GM10266 (cell line): ENCODE data around the gene GGN.

Source experiments
- DNase-seq: peaks from one replicate; pipeline ENCODE4 v3.0.0; 2012; ENCODE audit errors: extremely low spot score
- TF ChIP-seq, protein P1 (sequence below): IDR thresholded peaks from 2 replicates; pipeline ENCODE4 v1.5.1; 2012; ENCODE audit warnings: mild to moderate bottlenecking, low read depth; ENCODE audit not compliant: control insufficient read depth, insufficient read depth; ENCODE audit errors: missing control alignments

The GGN gene

DNA sequence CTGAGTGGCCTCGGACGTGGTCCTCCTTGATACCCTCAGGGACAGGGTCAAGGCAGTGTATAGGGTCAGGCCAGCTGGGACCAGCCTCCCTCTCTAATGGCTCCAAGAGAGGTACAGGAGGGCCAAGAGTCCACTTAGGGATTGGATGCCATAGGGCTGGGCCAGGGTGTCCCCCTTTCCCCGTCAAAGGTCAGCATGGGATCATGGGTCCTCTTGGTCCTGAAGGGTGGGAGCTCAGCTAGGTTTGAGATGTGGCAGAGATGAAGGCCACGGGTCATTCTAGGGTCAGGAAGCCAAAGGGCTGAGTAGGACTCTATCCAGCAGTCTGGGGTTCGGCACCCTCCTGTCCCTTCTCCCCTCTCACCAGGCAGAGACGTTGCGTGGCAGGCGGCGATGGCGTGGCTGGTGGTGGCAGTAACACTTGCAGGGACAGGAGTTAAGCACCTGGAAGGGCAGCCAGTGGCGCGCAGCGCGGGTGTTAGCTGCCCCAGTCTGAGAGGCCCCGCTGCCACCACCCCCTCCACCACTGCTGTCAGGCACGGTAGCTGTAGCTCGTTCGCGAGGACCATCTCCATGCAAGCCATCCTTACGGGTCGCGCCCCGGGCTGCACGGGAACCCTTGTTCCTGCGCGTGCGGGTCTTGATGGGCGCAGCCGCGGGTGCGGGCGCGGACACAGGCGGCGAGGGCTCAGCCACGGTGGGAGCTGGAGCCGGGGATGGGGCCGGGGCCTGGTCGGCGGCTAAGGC lies 2.6 kb downstream of the GGN start:
- DNase-seq, result no peak
- TF ChIP-seq, protein P1, sequence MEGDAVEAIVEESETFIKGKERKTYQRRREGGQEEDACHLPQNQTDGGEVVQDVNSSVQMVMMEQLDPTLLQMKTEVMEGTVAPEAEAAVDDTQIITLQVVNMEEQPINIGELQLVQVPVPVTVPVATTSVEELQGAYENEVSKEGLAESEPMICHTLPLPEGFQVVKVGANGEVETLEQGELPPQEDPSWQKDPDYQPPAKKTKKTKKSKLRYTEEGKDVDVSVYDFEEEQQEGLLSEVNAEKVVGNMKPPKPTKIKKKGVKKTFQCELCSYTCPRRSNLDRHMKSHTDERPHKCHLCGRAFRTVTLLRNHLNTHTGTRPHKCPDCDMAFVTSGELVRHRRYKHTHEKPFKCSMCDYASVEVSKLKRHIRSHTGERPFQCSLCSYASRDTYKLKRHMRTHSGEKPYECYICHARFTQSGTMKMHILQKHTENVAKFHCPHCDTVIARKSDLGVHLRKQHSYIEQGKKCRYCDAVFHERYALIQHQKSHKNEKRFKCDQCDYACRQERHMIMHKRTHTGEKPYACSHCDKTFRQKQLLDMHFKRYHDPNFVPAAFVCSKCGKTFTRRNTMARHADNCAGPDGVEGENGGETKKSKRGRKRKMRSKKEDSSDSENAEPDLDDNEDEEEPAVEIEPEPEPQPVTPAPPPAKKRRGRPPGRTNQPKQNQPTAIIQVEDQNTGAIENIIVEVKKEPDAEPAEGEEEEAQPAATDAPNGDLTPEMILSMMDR, result no peak

DNA sequence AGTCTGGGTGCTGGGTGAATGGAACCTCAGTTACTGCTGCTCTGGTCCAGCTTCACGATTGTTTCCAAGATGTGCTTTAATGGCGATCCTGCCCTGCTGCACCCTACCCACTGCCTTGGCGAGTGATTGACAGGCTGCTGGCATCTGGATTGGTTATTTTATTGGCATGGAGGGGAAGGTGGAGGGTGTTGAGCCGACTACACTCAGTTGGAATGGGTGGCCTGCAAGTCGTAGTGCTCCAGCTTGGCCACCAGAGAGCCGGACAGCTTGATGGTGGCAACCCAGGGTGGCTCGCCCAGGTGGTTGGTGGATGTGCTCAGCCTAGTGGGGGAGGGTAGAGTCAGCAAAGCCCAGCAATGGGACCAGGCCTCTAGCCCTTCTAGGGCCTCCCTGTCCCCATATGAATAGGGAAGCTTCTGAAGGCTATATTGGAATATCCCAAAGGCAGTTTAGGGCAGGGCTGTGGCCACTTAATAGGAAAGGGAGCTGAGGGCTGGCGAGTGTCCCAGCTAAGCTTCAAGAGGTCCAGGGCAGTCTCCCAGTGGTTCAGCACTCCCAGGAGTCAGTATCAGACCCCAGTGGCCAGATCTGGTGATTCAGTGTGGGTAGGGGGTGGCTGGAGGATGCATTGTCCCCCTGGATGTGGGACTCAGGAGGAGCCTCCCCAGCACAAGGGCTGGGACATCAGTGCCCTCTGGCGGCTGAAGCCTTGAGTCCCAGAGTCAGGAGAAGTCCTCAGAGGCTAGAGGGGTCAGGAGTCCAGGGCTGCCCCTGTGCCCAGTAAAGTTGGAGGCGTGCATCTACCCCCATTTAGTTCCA lies 3.4 kb downstream of the GGN start:
- DNase-seq, result no peak
- TF ChIP-seq, protein P1, result peak; percentile 36

DNA sequence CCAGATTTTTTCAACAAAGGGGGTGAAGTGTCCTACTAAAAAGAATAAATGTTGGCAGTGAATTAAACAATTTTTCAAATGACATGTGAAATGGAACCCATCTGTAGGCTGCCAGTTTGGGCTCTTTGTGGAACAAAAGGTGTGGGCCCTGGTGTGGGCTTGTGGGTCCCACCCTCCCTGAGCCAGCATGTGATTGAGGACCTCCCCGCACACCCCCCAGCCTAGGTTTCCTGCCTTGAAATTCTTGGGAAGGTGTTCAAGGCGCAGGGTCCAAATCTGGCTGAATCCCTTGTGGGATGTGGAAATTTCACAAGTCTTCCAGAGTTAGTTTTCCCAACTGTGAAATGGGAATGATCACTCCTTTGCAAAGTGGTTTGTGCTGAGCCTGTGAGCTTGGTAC lies 4.1 kb downstream of the GGN start:
- DNase-seq, result no peak
- TF ChIP-seq, protein P1, result no peak

DNA sequence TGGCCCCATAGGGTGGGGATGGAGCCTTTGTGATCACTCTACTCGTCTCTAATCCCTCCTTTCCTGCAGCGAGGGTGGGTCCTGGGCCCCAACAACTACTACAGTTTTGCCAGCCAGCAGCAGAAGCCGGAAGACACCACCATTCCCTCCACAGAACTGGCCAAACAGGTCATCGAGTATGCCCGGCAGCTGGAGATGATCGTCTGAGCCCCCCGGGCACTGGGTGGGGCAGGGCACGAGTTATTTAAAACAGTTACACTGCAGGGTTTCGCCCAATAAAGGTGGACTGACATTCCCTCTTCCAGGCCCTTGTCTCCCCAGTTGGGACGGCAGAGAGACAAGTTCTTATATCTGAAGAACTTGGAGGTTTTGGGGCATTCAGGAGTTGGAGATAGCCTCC lies 4.7 kb downstream of the GGN start:
- DNase-seq, result no peak
- TF ChIP-seq, protein P1, result no peak

DNA sequence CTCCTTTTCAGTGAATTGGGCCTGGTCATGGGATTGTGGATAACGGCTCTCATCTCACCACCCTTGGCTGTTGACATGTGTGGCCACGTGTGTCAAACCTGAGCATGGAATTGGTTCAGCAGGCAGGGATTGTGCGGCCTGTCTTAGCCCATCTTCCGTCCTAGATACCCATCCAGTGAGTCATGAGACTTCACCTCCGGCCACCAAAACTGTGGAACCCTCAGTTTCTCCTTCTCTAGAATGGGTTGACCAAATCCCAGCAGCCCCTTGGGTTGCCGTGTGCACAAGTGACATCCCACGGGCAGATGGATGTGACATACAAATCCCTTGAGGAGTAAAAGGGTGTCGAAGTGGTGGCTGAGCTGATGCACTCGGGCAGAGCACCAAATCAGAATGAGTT lies 6.7 kb downstream of the GGN start:
- no peak for DNase-seq
- TF ChIP-seq, protein P1, result no peak

DNA sequence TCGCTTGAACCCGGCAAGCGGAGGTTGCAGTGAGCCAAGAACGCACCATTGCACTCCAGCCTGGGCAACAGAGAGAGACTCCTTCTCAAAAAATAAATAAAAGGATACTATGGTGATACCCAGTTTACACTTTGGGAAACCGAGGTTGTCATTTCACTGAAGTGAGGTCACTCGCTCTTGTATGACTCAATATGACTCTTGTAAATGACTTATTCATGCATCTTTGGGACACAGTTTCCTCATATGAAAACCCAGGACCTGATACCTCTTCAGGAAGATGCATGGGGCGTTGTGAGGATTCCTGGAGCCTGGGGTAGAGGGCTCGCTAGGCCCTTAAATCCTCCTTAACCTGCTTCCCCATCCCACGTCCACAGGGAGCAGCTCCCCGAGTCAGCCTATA lies 9.0 kb downstream of the GGN start:
- no peak for DNase-seq
- TF ChIP-seq, protein P1, result no peak

DNA sequence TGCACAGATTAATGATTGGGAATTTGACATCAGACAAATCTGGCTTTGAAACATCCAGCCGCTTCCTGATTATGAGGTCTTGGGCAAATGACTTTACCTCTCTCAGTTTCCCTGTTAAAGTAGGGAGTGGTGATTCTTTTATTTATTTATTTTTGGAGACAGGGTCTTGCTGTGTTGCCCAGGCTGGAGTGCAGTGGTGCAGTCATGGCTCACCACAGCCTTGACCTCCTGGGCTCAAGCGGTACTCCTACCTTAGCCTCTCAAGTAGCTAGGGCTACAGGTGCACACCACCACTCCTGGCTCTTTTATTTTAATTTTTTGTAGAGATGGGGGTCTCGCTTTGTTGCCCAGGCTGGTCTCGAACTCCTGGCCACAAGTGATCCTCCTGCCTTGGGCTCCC lies 10.8 kb downstream of the GGN start:
- DNase-seq, result no peak
- TF ChIP-seq, protein P1, result no peak
